ENCODE data around the gene AGBL5.

AGBL5 gene

DNA sequence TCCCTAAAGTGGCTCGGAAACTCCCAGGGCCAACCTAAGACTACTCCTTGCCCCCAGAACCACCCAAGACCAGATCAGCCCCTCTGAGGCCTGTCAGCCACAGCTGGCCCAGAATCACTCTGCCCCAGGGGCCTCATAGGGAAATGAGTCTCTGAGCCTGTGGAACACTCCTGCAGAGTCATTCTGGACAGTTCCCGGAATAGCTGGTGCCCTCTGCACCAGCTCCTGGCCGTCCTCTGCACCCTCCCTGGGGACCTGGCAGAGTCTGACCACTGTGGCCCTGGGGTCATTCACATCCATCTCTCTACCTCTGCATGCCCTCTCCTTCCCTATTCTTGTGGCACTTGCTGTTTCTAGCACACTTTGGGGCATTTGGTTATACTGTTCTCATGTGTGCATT is 33.3 kb upstream of the AGBL5 start:
- H3K9me3 ChIP-seq (ENCODE audit: insufficient read depth, low read length, severe bottlenecking), result no peaks in the 10 kb centered on the region
- no peak overlapping the region for H3K9ac ChIP-seq (ENCODE audit: low read depth, low read length)
- H3K4me1 ChIP-seq (ENCODE audit: insufficient read depth, low read length), result peaks cover 5% of the 10 kb centered on the region
- H3K36me3 ChIP-seq (ENCODE audit: insufficient read depth, low read length), result no peaks in the 10 kb centered on the region
- H3K27ac ChIP-seq (ENCODE audit: low read length), result no peak overlapping the region
- H2AFZ ChIP-seq (ENCODE audit: low read depth, low read length), result no peak overlapping the region
- H3K4me3 ChIP-seq (ENCODE audit: low read depth in 1 of 2, low read length in 2 of 2), result no peak overlapping the region
- H3K4me2 ChIP-seq (ENCODE audit: insufficient read depth, low read length), result no peak overlapping the region
- no peaks in the 10 kb centered on the region for H4K20me1 ChIP-seq (ENCODE audit: insufficient read depth, low read length)
- no peaks in the 10 kb centered on the region for H3K79me2 ChIP-seq (ENCODE audit: insufficient read depth, low read length)
- ATAC-seq (ENCODE audit: insufficient read depth, low read depth) (no peak), DNase-seq (no peak)
- no peak for TF ChIP-seq CTCF (IDR thresholded peaks at IDR 0.05; ENCODE audit: borderline replicate concordance, extremely low read depth, low read length, poor library complexity, severe bottlenecking)
- no peak for TF ChIP-seq EZH2 (IDR thresholded peaks at IDR 0.05; ENCODE audit: borderline replicate concordance, low read depth, low read length, severe bottlenecking)
- H3K27me3 ChIP-seq (ENCODE audit: insufficient read depth, low read length, poor library complexity), result peaks cover 5% of the 10 kb centered on the region

DNA sequence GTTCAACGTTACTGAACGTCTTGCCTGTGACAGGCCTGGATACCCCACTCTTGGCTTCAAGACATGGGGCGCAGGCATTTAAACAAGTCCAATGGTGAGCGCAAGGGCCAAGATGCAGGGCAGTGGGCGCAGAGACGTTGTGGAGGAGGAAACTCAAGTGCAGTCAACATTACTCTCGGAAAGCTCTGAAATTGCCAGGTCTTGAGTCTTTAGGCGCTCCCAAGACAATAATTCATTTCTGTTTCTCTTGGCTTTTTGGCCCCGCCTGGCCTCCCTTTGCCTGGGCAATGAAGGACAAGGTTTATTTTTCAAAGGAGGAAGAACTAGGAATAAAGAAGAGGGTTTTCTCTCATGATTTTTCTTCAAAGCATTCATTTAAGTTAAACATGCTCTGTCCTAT is 32.0 kb upstream of the AGBL5 start:
- DNase-seq (no peak), ATAC-seq (ENCODE audit: insufficient read depth, low read depth) (no peak)
- H2AFZ ChIP-seq (ENCODE audit: low read depth, low read length), result no peak overlapping the region
- no peak for TF ChIP-seq EZH2 (IDR thresholded peaks at IDR 0.05; ENCODE audit: borderline replicate concordance, low read depth, low read length, severe bottlenecking)
- TF ChIP-seq CTCF (IDR thresholded peaks at IDR 0.05; ENCODE audit: borderline replicate concordance, extremely low read depth, low read length, poor library complexity, severe bottlenecking), result no peak
- H3K4me2 ChIP-seq (ENCODE audit: insufficient read depth, low read length), result no peak overlapping the region
- no peaks in the 10 kb centered on the region for H3K9me3 ChIP-seq (ENCODE audit: insufficient read depth, low read length, severe bottlenecking)
- no peaks in the 10 kb centered on the region for H3K27me3 ChIP-seq (ENCODE audit: insufficient read depth, low read length, poor library complexity)
- H3K4me3 ChIP-seq (ENCODE audit: low read depth in 1 of 2, low read length in 2 of 2), result no peak overlapping the region
- H3K9ac ChIP-seq (ENCODE audit: low read depth, low read length), result no peak overlapping the region
- H4K20me1 ChIP-seq (ENCODE audit: insufficient read depth, low read length), result no peaks in the 10 kb centered on the region
- no peak overlapping the region for H3K27ac ChIP-seq (ENCODE audit: low read length)
- no peaks in the 10 kb centered on the region; the same call in 1 of the 2 replicates for H3K36me3 ChIP-seq (ENCODE audit: insufficient read depth, low read length)
- H3K79me2 ChIP-seq (ENCODE audit: insufficient read depth, low read length), result no peaks in the 10 kb centered on the region
- H3K4me1 ChIP-seq (ENCODE audit: insufficient read depth, low read length), result peaks cover 5% of the 10 kb centered on the region

GRCh38 chr2:27019931-27020855 is 31.3 kb upstream of the AGBL5 start:
- DNase-seq (no peak), ATAC-seq (ENCODE audit: insufficient read depth, low read depth) (no peak)
- H4K20me1 ChIP-seq (ENCODE audit: insufficient read depth, low read length), result no peaks in the 10 kb centered on the region
- H3K9me3 ChIP-seq (ENCODE audit: insufficient read depth, low read length, severe bottlenecking), result no peaks in the 10 kb centered on the region
- no peak overlapping the region for H3K27ac ChIP-seq (ENCODE audit: low read length)
- H2AFZ ChIP-seq (ENCODE audit: low read depth, low read length), result no peak overlapping the region
- peaks cover 5% of the 10 kb centered on the region for H3K4me1 ChIP-seq (ENCODE audit: insufficient read depth, low read length)
- H3K79me2 ChIP-seq (ENCODE audit: insufficient read depth, low read length), result no peaks in the 10 kb centered on the region
- no peak overlapping the region for H3K9ac ChIP-seq (ENCODE audit: low read depth, low read length)
- H3K36me3 ChIP-seq (ENCODE audit: insufficient read depth, low read length), result no peaks in the 10 kb centered on the region; the same call in 1 of the 2 replicates
- no peak for TF ChIP-seq CTCF (IDR thresholded peaks at IDR 0.05; ENCODE audit: borderline replicate concordance, extremely low read depth, low read length, poor library complexity, severe bottlenecking)
- no peak for TF ChIP-seq EZH2 (IDR thresholded peaks at IDR 0.05; ENCODE audit: borderline replicate concordance, low read depth, low read length, severe bottlenecking)
- no peak overlapping the region for H3K4me3 ChIP-seq (ENCODE audit: low read depth in 1 of 2, low read length in 2 of 2)
- H3K27me3 ChIP-seq (ENCODE audit: insufficient read depth, low read length, poor library complexity), result no peaks in the 10 kb centered on the region
- no peak overlapping the region for H3K4me2 ChIP-seq (ENCODE audit: insufficient read depth, low read length)

Measured in DND-41 (cell line).